Ammon's horn (tissue), 1 donor: ENCODE data around the gene ALS2.
"Not testable (repeated sequence)": the region's sequence is repeated elsewhere in the genome, so short reads cannot be mapped to it uniquely, and the experiment has no call there.

Experiments used
- DNase-seq: peaks from one replicate; pipeline ENCODE4 v3.0.0-alpha.2; 2016; ENCODE audit warnings: low spot score

ALS2 gene

GRCh38 chr2:201674794-201675193, 105.9 kb downstream of the ALS2 start:
- DNase-seq: no peak

DNA sequence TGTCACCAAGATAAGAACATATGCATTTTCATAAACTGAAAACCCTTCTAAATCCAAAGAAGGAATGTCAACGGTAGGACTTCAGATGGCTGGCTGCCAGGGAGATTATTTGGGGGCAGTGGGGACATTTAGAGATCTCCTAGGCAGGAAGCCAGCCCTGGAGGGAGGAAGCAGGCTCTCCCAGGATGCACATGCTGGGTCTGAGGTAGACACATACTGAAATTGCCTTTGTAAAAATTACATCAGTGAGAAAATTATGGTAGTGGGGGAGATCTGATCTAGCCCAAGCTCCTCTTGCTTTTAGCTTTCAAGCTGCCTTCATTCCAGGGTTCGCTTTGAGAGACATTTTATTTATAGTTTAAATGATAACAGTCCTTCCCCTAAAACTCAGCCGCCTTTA, 106.4 kb downstream of the ALS2 start:
- no peak for DNase-seq

GRCh38 chr2:201673546-201673945, 107.2 kb downstream of the ALS2 start:
- no peak for DNase-seq

DNA sequence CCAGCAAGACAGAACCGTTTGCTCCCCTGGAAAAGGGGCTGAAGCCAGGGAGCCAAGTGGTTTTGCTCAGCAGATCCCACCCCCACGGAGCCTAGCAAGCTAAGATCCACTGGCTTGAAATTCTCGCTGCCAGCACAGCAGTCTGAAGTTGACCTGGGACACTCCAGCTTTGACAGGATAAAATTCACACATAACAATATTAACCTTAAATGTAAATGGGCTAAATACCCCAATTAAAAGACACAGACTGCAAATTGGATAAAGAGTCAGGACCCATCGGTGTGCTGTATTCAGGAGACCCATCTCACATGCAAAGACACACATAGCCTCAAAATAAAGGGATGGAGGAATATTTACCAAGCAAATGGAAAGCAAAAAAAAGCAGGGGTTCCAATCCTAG, 109.5 kb downstream of the ALS2 start:
- not testable (repeated sequence) for DNase-seq

DNA sequence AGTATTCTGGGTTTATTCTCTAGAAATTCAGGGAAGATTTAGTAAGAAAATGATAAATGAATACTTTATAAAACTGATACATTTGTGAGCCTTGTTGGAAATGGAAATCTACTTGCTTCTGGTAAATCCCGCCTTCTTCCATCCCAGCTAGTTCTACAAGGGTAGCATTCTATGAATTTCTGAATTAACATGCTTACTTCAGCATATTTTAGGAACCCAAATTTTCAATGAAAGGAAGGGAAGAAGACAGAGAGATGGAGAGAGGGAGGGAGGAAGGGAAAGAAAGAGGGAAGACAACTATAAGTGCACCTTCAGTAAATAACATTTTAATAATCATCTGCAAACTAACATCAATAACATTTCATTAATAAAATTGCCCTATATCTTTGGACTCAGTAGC, 110.9 kb downstream of the ALS2 start:
- no peak for DNase-seq

- no peak for DNase-seq
Measured at GRCh38 chr2:201668402-201668910, 112.3 kb downstream of the ALS2 start.

DNA sequence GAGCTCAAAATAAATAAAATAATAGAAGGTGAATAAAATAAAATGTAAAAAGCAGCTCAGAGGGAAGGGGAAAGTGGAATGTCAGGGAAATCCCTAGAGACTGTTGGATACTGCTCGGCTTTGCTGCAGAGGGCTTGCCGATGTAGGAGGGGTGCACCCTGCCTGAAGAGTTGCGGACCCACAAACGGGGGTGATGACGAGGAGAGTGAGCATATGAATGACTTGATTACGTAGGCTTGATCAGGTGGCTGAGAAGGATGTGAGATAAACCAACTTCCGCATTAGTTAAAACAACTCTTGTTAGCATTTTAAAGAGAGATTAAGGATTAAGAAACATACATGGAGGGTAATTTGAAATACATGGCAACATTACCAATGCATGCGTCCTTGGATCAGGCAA, 116.4 kb downstream of the ALS2 start:
- DNase-seq: no peak

DNA sequence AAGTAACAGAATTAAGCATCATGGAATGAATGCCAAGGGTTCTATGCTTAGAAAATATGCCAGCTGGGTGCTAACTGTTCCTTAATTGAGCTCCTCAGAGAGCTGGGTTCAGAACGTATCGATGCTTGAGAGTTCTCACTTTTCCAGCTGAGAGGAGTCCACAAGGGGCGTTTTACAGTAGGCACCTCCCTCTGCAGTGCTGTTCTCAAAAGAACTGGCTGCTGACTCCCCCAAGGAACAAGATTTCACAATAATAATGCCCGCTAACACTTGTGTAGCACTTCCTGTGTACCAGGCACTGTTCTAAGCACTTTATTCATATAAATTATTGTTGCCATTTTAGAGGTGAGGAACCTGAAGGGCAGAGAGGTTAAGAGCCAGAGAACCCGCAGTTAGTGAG, 119.4 kb downstream of the ALS2 start:
- no peak for DNase-seq

- DNase-seq: no peak
Measured at GRCh38 chr2:201660293-201660895, 120.3 kb downstream of the ALS2 start.

DNA sequence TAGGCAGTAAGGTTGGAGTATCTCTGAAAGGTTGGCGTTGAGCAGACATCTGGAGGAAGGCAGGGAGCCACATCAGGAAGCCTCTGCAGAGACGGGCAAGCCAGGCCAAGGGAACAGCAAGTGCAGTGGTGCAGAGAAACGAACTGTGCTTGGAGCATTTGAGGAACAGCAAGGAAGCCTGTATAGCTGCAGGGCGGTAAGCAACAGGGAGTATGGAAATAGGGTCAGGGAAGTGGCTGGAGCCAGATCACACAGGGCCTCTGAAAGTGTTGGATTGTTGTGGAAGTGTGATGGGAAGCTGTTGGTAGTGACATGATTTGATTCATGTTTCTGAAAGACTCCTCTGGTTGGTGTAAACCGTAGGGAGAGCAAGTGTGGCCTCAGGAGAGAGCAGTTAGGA, 124.0 kb downstream of the ALS2 start:
- DNase-seq: no peak

DNA sequence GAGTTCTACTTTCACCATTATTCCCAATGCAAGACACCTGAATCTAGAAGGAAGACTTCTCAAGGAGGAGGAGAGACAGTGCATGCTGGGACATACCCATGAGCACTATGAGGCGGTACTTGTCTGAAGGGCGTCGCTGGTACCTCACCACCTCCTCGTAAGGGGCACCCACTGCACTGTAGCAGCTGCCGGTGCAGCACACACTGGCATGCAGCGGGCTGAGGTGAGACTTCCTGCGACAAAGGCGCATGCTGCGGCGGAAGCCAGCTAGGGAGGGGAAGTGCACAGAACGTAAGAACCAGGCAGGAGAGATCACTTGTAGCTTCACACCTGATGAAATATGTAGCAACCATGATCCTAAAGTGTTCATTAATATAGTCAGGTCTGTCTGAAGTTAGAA, 124.6 kb downstream of the ALS2 start:
- no peak for DNase-seq

- DNase-seq: no peak
Measured at GRCh38 chr2:201654616-201655384, 125.9 kb downstream of the ALS2 start.

DNA sequence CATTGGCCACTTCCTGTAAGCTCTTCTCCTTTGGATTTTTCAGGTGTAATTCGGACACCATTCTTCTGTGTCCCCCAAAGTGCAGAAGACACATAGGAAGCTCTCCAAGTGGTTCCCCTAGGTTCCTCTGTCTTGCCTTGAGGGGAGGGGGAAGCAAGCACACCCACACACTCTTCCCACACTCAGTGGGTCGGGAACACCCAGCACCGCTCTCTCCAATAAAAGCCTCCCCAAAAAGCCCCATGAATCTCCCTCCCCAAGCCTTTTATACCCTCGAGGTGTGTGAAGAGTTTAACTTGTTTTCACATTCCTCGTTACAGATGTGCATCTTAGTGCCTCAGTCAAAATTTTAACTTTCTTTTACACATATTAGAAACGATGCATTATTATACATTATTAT, 127.5 kb downstream of the ALS2 start:
- DNase-seq: no peak
